ENCODE results near the gene PANX1. TPM values are rescaled to one million over a fixed set of nuclear protein-coding genes. Genes with fewer than 3 reads are reported as not detected.

Gene PANX1
- total RNA-seq, 3 donors from 2014 or later (not counting 1 experiment from before 2014, with no cell fraction given): 8.6 to 13.6 (median 13.4) TPM

GRCh38 chr11:94111241-94111640 lies 17.4 kb upstream of the PANX1 start:
- intact Hi-C loops (cut with micrococcal nuclease): no loop called here
- no peaks in the 10 kb centered on the region for H3K36me3 Mint-ChIP-seq
- WGBS (ENCODE audit: insufficient coverage): 91% methylated on average over 3 of the region's 3 CpGs

GRCh38 chr11:94111660-94112059 lies 17.0 kb upstream of the PANX1 start:
- DNase-seq (no peak), ATAC-seq (no peak)
- intact Hi-C loops (cut with micrococcal nuclease): no loop called here
- Histone ChIP-seq H3K4me1 (ENCODE audit: control insufficient read depth, insufficient read depth, low read length) (no peaks in the 10 kb centered on the region), H3K9me3 (ENCODE audit: control insufficient read depth, insufficient read depth, low read length) (no peaks in the 10 kb centered on the region), H3K4me3 (ENCODE audit: low read length) (no peak overlapping the region), H3K27ac (ENCODE audit: low read length) (no peak overlapping the region), H3K36me3 (ENCODE audit: control insufficient read depth, insufficient read depth, low read length) (no peaks in the 10 kb centered on the region), H3K27me3 (ENCODE audit: control insufficient read depth, insufficient read depth, low read length) (no peaks in the 10 kb centered on the region)
- no peaks in the 10 kb centered on the region for H3K36me3 Mint-ChIP-seq
- H3K4me1 Mint-ChIP-seq: no peaks in the 10 kb centered on the region
- no peak overlapping the region for H3K4me3 Mint-ChIP-seq
- 78% methylated on average over 3 of the region's 3 CpGs for WGBS (ENCODE audit: insufficient coverage)
- no peak for TF ChIP-seq CTCF (IDR thresholded peaks at IDR 0.05)
- H3K27ac Mint-ChIP-seq: no peak overlapping the region
- H3K9me3 Mint-ChIP-seq: no peaks in the 10 kb centered on the region
- H3K27me3 Mint-ChIP-seq (ENCODE audit: low read depth in 2 of 2): peaks cover 11 to 14% of the 10 kb centered on the region in 2 donors

More at GRCh38 chr11:94111241-94111640, 17.4 kb upstream of the PANX1 start:
- DNase-seq: no peak
- Histone ChIP-seq H3K27ac (ENCODE audit: low read length) (no peak overlapping the region), H3K9me3 (ENCODE audit: control insufficient read depth, insufficient read depth, low read length) (no peaks in the 10 kb centered on the region), H3K4me1 (ENCODE audit: control insufficient read depth, insufficient read depth, low read length) (no peaks in the 10 kb centered on the region), H3K27me3 (ENCODE audit: control insufficient read depth, insufficient read depth, low read length) (no peaks in the 10 kb centered on the region), H3K36me3 (ENCODE audit: control insufficient read depth, insufficient read depth, low read length) (no peaks in the 10 kb centered on the region), H3K4me3 (ENCODE audit: low read length) (no peak overlapping the region)
- no peak for TF ChIP-seq CTCF (IDR thresholded peaks at IDR 0.05)
- peaks cover 11 to 14% of the 10 kb centered on the region in 2 donors for H3K27me3 Mint-ChIP-seq (ENCODE audit: low read depth in 2 of 2)
- no peak overlapping the region for H3K27ac Mint-ChIP-seq
- no peak for ATAC-seq
- H3K9me3 Mint-ChIP-seq: no peaks in the 10 kb centered on the region
- H3K4me3 Mint-ChIP-seq: no peak overlapping the region
- no peaks in the 10 kb centered on the region for H3K4me1 Mint-ChIP-seq

GRCh38 chr11:94112206-94112953 lies 16.3 kb upstream of the PANX1 start:
- Mint-ChIP-seq H3K4me3 (no peak overlapping the region), H3K27ac (no peak overlapping the region), H3K36me3 (no peaks in the 10 kb centered on the region), H3K27me3 (ENCODE audit: low read depth in 2 of 2) (peaks cover 11 to 14% of the 10 kb centered on the region in 2 donors), H3K4me1 (no peaks in the 10 kb centered on the region), H3K9me3 (no peaks in the 10 kb centered on the region)
- Histone ChIP-seq H3K9me3 (ENCODE audit: control insufficient read depth, insufficient read depth, low read length) (no peaks in the 10 kb centered on the region), H3K4me3 (ENCODE audit: low read length) (no peak overlapping the region), H3K36me3 (ENCODE audit: control insufficient read depth, insufficient read depth, low read length) (no peaks in the 10 kb centered on the region), H3K27me3 (ENCODE audit: control insufficient read depth, insufficient read depth, low read length) (no peaks in the 10 kb centered on the region), H3K4me1 (ENCODE audit: control insufficient read depth, insufficient read depth, low read length) (no peaks in the 10 kb centered on the region), H3K27ac (ENCODE audit: low read length) (no peak overlapping the region)
- WGBS (ENCODE audit: insufficient coverage): no CpG with 5 or more reads among the region's 1 CpG
- TF ChIP-seq CTCF (IDR thresholded peaks at IDR 0.05): no peak
- DNase-seq (no peak), ATAC-seq (no peak)
- intact Hi-C loops (cut with micrococcal nuclease): no loop called here

- Histone ChIP-seq H3K36me3 (ENCODE audit: control insufficient read depth, insufficient read depth, low read length) (no peaks in the 10 kb centered on the region), H3K27me3 (ENCODE audit: control insufficient read depth, insufficient read depth, low read length) (no peaks in the 10 kb centered on the region), H3K4me3 (ENCODE audit: low read length) (no peak overlapping the region), H3K9me3 (ENCODE audit: control insufficient read depth, insufficient read depth, low read length) (no peaks in the 10 kb centered on the region), H3K27ac (ENCODE audit: low read length) (no peak overlapping the region), H3K4me1 (ENCODE audit: control insufficient read depth, insufficient read depth, low read length) (no peaks in the 10 kb centered on the region)
- WGBS (ENCODE audit: insufficient coverage): 100% methylated on average over 1 of the region's 1 CpG
- H3K9me3 Mint-ChIP-seq: no peaks in the 10 kb centered on the region
- DNase-seq (no peak), ATAC-seq (no peak)
- H3K4me3 Mint-ChIP-seq: no peak overlapping the region
- no peak overlapping the region for H3K27ac Mint-ChIP-seq
- H3K4me1 Mint-ChIP-seq: no peaks in the 10 kb centered on the region
- H3K36me3 Mint-ChIP-seq: no peaks in the 10 kb centered on the region
- H3K27me3 Mint-ChIP-seq (ENCODE audit: low read depth in 2 of 2): peaks cover 0 to 11% of the 10 kb centered on the region in 2 donors
- TF ChIP-seq CTCF (IDR thresholded peaks at IDR 0.05): no peak
- intact Hi-C loops (cut with micrococcal nuclease): no loop called here
Measured at GRCh38 chr11:94117197-94117574, 11.5 kb upstream of the PANX1 start.
